Hematopoietic multipotent progenitor cell (in vitro differentiated cells): ENCODE data around the gene COL9A3. TPM values are rescaled to one million over a fixed set of nuclear protein-coding genes. Genes with fewer than 3 reads are reported as not detected.

Source experiments
- DNase-seq, 3 donors: peaks; one replicate each; pipeline ENCODE4 v3.0.0-alpha.2; 2011 to 2015; ENCODE audit warnings: low read depth in 2 of 3, low spot score in 2 of 3
- total RNA-seq: library from RNA; depleted of rRNA; stranded (reverse); fragments of >200 nt; gene quantifications from one replicate; pipeline ENCODE4 v1.2.3, GENCODE V29; 2012

COL9A3 gene
- 0.27 TPM for total RNA-seq

DNA sequence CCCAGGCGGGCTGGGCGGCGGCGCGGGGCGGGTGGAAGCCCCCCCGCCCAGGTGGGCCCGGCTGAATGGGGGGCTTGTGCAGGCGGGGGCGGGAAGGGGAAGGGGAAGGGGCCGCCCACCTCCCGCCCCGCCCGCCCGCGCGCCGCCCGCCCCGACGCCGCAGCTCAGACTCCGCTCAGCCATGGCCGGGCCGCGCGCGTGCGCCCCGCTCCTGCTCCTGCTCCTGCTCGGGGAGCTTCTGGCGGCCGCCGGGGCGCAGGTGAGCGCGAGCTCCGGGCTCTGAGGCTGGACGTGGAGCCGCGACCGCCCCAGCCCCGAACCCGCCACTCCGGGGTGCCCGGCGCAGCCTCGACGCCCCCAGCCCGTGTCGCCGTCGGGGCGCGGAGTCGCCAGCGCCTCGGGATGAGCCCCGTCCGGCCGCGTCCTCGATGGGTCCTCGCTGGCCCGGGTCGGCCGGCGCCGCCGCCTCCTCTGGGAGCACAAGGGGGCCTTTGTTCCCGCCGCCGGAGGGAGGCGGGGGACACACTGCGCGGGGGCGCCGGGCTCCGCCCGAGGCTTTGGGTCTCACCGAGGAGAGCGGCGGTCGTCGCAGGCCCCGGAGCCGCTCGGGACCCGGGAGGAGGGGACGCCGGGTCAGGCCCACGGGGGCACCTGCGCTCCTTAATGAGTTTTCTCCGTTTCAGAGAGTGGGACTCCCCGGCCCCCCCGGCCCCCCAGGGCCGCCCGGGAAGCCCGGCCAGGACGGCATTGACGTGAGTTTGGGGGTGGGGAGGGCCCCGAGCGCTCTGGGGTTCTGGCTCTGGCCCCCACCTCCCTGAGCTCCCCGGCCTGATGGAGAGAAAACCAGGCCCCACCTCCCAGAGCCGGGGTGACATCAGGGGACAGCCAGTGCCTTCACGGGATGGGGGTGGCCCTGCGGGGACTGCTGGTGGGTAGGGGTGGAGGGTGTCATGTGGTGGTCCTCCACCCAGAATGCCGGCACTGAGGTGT is at the start of gene COL9A3:
Gene COL9A3 (plus strand): TSS at position 167 of the 990 bp plus-strand sequence. CDS start 15 bp downstream, at position 182.
- DNase-seq = no peak

DNA sequence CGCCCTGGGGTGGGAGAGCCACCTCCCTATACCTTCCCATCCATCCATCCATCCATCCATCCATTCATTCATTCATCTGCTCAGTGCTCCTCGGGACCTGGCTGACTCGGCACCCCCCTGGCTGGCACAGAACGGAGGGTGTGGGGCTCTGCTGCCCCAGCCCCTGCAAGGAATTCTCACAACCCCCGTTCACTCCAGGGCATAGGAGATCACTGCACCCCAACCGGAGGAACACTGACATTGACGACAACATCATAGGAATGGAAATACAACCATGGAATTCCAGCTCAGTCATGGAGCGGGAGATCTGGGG is 48.7 kb upstream of the COL9A3 start:
- DNase-seq = no peak

DNA sequence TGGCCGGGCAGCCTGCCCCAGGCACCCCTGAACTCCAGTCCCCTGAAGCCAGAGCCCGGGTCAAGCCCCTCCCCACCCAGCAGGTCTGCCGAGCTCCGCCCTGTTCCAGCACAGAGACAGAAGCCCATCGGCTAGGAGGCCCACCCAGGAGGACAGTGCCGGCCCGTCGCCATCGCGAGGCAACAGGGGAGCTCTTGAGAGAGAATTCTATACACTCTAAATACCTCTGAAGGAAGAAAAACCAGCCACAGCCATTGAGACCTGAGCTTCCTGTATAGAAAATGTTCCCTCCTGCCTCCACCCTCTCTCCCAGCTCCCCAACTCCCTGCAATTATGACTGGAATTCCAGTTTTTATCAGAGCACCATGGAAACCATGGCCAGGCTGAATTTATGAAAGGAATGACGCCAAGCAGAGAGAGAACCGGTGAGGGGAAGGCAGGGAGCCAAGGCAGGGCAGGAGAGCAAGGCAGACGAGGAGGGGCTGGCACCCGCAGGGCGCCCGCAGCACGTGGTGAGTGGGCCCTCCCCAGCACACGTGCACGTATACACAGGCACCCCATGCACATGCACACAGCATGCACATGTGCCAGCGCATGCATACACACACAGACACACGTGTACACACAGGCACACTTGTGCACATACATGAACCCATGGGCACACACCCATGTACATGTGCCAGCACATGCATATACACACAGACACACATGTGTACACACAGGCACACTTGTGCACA is 48.1 kb upstream of the COL9A3 start:
- no peak for DNase-seq

DNA sequence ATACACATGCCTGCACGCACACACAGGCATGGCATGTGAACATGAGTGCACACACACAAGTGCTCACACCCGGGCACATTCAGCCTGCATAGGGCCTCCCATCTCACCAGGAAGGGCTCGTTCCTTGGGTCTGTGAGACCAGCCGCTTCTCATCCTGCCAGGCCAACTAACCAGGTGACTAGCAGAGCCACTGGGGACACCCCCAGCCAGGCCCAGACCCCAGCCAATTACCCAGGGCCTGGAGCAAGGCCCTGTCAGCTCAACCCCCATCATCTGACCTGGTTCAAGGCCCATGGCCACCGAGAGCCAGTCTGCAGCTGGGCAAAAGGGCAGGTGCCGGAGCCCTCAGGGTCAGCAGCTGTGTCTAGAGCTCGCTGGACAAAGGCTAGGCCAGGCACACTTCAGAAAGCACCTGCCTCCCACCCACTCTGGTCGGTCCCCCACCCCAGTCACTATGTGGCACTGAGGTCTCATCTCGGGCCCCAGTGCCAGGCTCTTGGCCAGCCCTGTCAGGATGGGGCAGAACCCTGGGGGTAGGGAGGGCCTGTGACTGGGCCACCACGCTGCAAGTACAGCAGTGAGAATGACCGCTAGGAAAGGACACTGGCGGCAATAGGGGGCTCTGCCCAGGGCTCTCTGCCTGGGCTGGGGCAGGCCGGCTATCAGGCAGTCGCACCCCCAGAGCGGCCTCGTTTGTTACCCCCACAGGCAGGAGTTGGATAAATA is 47.3 kb upstream of the COL9A3 start:
- no peak for DNase-seq

DNA sequence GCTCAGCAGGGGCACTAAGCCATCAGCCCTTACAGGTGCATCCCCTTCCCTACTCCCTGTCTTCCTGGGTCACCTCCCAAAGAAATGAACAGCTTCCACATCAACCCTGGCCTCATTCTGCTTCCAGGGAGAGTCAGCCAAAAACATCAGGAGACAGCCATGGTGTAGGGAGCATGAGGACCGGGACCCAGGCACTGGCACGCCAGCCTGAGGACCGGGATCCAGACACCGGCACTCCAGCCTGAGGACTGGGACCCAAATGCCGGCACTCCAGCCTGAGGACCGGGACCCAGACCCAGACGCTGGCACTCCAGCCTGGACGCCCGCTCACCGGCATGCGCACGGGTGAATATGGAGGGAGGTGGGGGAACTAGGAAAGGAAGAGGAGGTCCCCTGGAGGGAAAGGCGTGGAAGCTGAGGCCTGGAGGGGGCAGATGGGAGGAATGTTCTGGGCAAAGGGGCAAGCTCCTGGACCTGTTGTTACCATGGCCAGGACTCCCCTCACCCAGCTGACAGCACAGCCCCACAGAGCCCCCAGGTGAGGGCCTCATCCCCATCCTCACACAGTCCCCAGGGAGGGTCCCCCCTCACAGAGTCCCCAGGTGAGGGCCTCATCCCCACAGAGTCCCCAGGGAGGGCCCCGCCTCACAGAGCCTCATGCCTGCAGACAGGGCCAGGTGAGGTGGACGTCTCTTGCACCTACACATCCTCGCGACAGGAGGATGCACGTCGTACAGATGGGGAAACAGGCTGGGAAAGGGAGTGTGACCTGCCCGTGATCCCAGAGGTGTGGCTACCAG is 46.5 kb upstream of the COL9A3 start:
- no peak for DNase-seq

DNA sequence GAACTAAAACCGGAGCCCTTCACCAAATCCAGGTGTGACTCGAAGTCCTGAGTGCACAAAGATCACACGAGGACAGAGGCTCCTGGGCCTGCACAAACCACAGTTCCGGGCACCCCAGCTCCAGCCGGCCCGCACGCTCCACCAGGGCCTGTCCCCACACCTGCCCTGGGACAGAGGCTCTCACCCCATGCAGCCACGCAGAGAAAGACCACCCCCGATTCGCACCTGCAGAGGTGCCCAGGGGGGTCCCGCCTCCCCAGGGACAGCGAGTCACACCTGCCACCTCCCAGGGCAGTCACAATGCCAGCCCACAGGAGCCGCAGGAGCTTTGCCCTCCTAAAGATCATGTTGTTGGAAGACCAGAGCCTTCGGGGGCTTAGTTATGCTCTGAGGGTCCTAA is 45.9 kb upstream of the COL9A3 start:
- DNase-seq = no peak

DNA sequence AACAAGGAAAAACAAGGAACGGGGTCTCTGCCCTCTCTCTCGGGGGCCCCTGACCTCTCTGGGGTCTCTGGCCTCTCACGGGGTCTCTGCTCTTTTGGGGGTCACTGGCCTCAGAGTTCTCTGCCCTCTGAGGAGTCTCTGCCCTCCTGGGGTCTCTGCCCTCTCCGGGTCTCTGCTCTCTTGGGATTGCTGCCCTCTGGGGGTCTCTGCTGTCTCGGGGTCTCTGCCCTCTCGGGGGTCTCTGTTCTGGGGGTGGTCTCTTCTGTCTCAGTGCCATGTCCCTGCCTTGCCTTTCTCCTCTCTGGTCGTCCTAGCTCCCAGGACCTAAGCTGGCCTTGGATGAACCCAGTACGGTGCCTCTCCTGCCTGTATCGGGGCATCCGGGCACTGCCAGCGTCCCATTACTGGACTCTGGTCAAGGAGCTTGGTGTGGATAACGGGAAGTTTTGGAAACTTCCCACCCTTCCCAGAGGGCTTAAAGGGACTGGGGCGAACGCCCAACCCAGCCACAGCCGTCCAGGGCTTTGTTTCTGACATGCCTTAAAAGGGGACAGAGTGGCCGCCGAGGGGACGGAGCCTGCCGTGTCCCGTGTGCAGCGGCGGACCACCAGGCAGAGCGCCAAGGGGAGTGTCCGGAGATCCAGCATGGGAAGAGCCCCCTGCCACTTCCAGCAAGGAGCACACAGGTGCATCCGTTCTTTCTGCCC is 45.3 kb upstream of the COL9A3 start:
- DNase-seq = no peak

DNA sequence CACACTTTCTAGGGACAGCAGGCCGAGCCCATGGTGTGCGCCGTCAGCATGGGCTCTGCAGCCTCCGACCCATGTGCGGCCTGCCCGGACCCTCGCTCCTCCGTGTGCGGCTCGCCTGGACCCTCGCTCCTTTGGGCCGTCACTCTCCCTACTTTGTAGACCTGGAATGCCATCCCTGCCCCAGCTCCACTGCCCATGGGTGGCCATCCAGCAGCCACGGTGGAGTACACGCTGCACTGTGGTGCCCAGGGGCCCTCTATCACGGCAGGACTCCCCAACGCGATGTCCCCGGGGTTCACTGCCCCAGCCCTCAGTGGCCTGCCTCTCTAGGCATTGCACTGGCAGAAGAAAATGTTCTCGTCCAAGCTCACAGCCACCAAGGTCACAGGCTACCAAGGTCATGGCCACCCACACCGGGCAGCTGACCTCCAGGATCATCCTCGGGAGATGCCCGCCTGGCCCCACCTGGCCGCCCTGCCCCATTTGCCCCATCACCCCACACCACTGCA is 44.7 kb upstream of the COL9A3 start:
- no peak for DNase-seq

DNA sequence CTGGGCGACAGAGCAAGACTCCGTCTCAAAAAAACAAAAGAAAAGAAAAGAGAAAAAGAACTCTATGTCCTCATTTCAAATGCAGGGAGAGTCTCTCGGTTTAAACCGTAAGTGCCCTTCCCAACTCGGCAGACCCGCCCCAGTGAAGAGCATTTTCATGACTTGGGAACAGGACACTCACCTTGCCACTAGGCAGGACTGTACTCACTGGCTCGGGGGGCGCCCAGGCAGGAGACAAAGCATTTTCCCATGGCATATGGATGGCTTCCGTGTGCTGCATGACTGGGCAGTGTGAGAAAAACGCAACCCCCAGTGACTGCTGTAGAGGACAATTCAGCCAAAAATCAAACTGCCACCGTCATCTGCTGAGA is 44.2 kb upstream of the COL9A3 start:
- no peak for DNase-seq

DNA sequence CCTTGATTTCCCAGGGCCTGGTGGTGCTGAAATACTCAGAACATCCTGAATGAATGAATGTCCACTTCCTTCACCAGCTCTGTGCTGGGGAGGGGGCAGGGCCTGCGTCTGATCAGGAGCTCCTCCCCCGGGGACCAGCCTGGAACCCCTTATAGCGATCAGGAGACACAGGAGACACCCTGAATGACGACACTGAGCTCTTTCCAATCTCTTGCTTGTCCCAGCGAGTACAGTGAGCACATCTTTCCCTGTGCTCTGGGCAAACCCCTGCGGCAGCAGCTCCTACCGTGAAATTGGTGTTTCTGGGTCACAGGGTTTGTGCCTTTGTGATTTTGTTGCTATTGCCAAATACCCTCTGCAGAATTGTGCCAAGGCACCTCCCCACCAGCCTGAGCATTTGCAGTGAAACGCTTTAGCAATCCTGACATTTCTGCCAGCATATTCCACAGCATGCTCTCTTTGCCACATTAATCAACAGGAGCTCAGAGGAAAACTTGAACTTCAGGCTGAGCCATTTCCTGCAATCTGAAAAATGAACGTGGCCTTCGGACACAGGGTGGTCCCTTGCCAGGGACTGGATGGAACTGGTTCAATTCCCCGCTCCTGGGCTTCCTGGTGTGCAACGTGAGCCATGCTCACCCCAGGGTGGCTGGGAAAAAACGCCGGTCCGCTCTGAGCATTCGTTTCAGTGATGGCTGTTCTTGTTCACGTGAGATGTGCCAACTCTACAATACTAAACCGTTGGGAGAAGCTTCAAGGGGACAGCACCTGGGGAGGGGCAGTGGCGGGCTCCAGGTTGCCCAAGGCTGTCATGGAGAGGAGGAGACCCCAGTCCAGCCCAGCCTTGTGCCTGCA is 43.6 kb upstream of the COL9A3 start:
- DNase-seq = no peak

DNA sequence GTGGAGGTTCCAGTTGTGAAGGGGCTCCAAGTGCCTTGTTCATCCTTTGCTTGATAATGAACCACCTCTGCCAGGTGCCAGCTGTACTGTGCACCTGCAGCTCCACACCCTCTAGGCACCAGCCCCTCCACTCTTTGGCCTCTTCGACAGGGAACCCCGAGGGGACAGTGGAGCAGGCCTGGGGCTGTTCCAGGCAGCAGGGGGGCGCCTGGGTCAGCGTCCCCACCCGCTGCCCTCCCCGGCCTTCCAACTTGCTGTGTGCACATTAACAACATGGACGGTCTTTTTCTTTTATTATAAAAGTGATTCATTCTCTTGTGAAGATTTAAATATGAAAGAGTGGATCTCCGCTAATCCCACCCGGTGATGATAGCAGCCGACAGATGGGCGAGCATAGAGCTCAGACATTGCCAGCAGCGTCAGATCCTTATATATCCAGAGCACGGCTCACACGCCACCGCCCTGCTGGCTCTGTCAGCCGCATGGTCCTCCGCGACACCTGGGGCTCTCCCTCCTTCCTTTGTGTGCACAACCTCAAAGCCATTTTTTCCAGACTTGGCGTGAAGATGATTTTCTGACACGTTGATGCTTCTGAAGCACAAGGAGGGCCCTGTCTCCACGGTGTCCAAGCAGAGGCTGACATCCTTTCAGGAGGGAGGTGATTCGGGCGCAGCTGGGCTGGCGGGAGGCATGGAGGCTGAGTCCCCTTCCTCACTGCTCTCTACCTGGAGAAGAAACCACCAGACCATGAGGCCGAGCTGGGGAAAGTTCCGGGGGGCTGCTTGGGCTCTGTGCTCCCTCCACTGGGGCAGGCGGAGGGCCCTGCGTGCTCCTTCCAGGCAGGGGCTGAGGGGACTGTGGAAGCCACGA is 42.8 kb upstream of the COL9A3 start:
- DNase-seq = no peak

DNA sequence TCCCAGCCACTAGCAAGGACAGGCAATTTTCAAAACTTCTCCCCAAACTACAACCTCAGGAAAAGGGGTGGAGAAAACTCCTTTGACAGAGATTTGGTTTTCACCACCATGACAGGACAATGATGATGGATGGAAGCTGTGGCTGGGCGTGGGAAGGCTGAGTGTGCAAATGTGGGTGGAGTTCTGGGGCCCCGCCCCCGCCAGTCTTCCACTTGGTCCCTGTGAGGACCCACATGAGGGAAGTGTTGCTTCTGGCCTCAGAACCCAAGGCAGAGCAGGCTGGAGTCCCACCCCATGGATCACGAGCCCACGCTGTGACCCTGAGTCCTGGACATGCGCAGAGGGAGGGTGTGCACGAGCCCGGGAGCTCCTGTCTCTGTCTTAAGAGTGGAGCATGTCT is 42.1 kb upstream of the COL9A3 start:
- DNase-seq = no peak

DNA sequence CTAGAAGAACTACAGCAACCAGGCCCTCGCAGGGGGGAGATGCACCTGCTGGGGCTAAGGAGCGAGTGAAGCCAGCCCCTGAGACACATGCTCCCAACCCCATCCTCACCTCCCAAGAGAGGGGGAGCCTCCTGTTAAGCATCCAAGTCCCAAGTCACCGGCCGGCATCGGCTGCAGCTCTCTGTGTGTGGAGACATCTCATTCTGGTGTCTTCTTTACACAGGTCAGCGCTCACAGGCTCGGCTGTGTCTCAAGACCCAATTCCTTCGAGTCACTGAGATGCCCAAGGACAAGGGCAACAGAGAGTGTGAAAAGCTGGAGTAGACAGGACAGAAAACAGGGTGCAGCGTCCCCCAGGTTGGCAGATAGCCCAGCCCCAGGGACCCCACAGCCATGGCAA is 41.6 kb upstream of the COL9A3 start:
- DNase-seq = no peak

DNA sequence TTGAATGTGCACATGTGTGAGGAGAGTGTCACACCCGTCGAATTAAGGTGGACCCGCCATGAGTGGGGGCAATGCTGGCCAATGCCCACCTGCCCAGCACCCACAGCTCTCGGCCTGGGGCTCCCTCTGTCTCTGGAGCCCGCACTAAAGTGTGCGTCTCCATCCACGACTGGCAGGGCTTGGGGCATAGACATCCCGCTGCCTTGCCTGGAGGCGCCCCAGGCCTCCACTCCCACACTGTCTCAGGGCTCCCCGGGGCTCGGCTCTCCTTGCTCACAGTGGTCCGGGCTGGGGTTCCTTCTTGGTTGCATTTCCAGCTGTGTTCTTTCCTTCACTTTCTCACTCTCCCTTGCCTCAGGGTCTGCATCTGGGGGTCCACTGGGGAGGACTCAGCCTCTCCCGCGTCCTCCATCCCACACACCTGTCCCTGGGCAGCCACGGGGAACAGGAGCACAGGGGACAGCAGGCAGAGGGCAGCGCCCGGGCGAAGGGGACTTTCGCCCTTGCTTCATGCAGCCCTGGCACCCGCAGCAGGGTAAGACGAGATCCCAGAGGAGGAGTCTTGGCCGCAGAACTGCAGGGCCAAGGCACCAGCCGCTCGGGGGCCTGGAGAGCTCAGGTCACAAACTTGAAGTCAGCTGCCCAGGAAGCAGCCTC is 40.7 kb upstream of the COL9A3 start:
- DNase-seq = no peak

DNA sequence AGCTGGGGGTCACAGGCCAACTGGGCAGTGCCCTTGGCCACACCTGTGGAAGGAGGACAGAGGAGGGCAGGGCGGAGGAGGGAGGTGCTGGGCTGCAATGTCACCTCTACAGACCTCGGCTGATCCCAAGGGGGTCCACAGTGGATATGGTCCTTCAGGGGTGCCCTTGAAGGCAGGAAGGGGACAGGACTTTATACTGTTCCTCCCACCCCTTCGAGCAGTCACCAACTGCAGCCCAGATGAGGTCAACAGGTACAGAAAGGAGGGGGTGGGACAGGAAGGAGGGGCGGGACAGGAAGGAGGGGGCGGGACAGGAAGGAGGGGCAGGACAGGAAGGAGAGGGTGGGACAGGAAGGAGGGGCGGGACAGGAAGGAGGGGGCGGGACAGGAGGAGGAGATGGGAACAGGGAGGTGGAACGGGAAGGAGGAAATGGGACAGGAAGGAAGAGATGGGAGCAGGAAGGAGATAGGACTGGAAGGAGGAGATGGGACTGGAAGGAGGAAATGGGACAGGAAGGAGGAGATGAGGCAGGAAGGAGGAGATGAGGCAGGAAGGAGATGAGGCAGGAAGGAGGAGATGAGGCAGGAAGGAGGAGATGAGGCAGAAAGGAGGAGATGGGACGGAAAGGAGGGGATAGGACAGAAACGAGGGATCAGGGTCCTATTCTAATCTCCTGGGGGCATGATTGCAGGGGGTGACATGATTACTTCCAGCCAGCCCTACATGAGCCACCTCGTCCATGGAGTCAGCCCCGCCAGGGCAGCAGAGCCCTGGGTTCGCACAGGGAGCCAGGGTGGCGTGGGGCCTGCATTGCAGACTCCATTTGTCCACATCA is 39.9 kb upstream of the COL9A3 start:
- no peak for DNase-seq

DNA sequence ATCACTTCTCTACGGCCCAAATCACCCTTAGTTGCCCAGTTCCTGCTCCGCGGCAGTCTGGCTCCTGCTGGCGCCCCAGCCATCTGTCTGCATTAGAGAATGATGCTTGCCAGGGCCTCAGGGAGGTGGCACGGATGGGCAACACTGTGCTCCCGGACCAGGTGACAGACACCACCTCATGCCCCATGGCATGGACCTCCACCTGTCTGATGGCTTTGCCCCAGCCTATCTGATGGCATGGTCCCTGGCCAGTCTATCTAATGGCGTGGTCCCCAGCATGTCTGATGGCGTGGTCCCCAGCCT is 39.4 kb upstream of the COL9A3 start:
- no peak for DNase-seq

DNA sequence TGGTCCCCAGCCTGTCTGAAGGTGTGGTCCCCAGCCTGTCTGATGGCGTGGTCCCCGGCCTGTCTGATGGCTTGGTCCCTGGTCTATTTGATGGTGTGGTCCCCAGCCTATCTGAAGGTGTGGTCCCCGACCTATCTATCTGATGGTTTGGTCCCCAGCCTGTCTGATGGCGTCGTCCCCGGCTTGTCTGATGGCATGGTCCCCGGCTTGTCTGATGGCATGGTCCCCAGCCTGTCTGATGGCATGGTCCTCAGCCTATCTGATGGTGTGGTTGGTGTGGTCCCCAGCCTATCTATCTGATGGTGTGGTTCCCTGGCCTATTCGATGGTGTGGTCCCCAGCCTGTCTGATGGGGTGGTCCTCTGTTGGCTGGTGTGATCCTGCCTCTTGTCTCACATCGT is 38.8 kb upstream of the COL9A3 start:
- DNase-seq = no peak
